H1 (cell line): ENCODE measurements around the gene ARID1B. TPM values are rescaled to one million over a fixed set of nuclear protein-coding genes. Genes with fewer than 3 reads are reported as not detected.

ENCODE experiments used
- CTCF ChIA-PET: fragments of 300-600 bp; sonication (Branson Sonifier 250); formaldehyde crosslinking; loops from one replicate; lab custom pipeline; 2021; ENCODE audit not compliant: partially characterized antibody; lab: Charles Lee
- POLR2A ChIA-PET: fragments of 300-600 bp; sonication (Branson Sonifier 250); formaldehyde crosslinking; loops from one replicate; lab custom pipeline; 2021; ENCODE audit warnings: inconsistent platforms; ENCODE audit not compliant: partially characterized antibody; lab: Charles Lee
- DNase-seq, 2 experiments: peaks; one replicate each; pipeline versions ENCODE4 v3.0.0 to v3.0.0-alpha.2; 2010 to 2022; ENCODE audit warnings: low spot score in 2 of 2, low read depth in 1 of 2, mixed read lengths in 1 of 2
- FAIRE-seq: peaks from 2 replicates; lab custom pipeline; 2011; peaks lifted over from hg19 to GRCh38; lab: Jason Lieb, UNC
- H2AFZ ChIP-seq: 2 replicates; pipeline ENCODE4 v1.8.1; 2012; ENCODE audit warnings: low read length, inconsistent platforms
- H2AK5ac ChIP-seq: 2 replicates; pipeline ENCODE4 v1.6.1; 2013; ENCODE audit warnings: low read depth, low read length
- H2BK120ac ChIP-seq: replicated peaks from 2 replicates; pipeline ENCODE3; 2013; ENCODE audit warnings: low read depth, low read length, inconsistent platforms
- H2BK12ac ChIP-seq: 2 replicates; pipeline ENCODE4 v1.6.1; 2013; ENCODE audit warnings: low read depth, low read length
- H2BK15ac ChIP-seq: 2 replicates; pipeline ENCODE4 v1.6.1; 2013; ENCODE audit warnings: low read length
- H2BK20ac ChIP-seq: 2 replicates; pipeline ENCODE4 v1.6.1; 2013; ENCODE audit warnings: low read length
- H2BK5ac ChIP-seq: 2 replicates; pipeline ENCODE4 v1.6.1; 2013; ENCODE audit warnings: low read depth, low read length
- H3K14ac ChIP-seq: 2 replicates; pipeline ENCODE4 v1.6.1; 2013; ENCODE audit warnings: inconsistent platforms; ENCODE audit not compliant: insufficient read length
- H3K18ac ChIP-seq: 2 replicates; pipeline ENCODE4 v1.6.1; 2013; ENCODE audit warnings: low read length; ENCODE audit errors: extremely low read depth
- H3K23ac ChIP-seq: 2 replicates; pipeline ENCODE4 v1.6.1; 2013; ENCODE audit warnings: inconsistent platforms; ENCODE audit not compliant: insufficient read length
- H3K23me2 ChIP-seq: 2 replicates; pipeline ENCODE4 v1.6.1; 2013; ENCODE audit warnings: low read depth, low read length
- H3K27ac ChIP-seq: 2 replicates; pipeline ENCODE4 v1.6.1; 2011; ENCODE audit warnings: low read depth, low read length, inconsistent platforms
- H3K27me3 ChIP-seq, 4 experiments: replicated peaks in 1 of 4; 1 replicate in 1 of 4; 2 replicates in 3 of 4; pipeline versions ENCODE4 v1.6.1 to v1.8.1; 2011 to 2013; ENCODE audit warnings: low read length in 3 of 4, mild to moderate bottlenecking in 3 of 4, inconsistent platforms in 2 of 4, mixed read lengths in 2 of 4, moderate library complexity in 1 of 4; ENCODE audit not compliant: control insufficient read depth in 3 of 4, insufficient read depth in 3 of 4; ENCODE audit errors: extremely low read depth in 1 of 4
- H3K36me3 ChIP-seq, 4 experiments: 2 replicates each; pipeline versions ENCODE4 v1.6.1 to v1.8.1; 2011 to 2013; ENCODE audit warnings: mild to moderate bottlenecking in 4 of 4, low read length in 3 of 4, moderate library complexity in 2 of 4, control low read depth in 1 of 4, inconsistent platforms in 1 of 4; ENCODE audit not compliant: insufficient read depth in 4 of 4, control insufficient read depth in 2 of 4
- H3K4ac ChIP-seq: replicated peaks from 2 replicates; pipeline ENCODE3; 2013; ENCODE audit warnings: low read length, low read depth, mixed read lengths, inconsistent platforms; ENCODE audit not compliant: insufficient read length
- H3K4me1 ChIP-seq, 4 experiments: replicated peaks in 1 of 4; 1 replicate in 1 of 4; 2 replicates in 3 of 4; pipeline versions ENCODE4 v1.6.1 to v1.8.1; 2011 to 2013; ENCODE audit warnings: low read length in 3 of 4, inconsistent platforms in 2 of 4, mixed read lengths in 1 of 4; ENCODE audit not compliant: insufficient read depth in 4 of 4, control insufficient read depth in 3 of 4
- H3K4me2 ChIP-seq, 2 experiments: 2 replicates each; pipeline versions ENCODE4 v1.6.1 to v1.8.1; 2011 to 2013; ENCODE audit warnings: low read depth in 2 of 2, low read length in 2 of 2, control low read depth in 1 of 2, inconsistent platforms in 1 of 2, mild to moderate bottlenecking in 1 of 2; ENCODE audit not compliant: insufficient read depth in 1 of 2
- H3K4me3 ChIP-seq, 4 experiments: fragments of 200-600, 300-600 bp in 1 of 4; sonication (generic), shearing (Covaris generic), sonication (Bioruptor Twin) in 1 of 4; 2 replicates each; pipeline versions ENCODE4 v1.5.1 to v1.8.1; 2011 to 2016; ENCODE audit warnings: low read length in 4 of 4, low read depth in 3 of 4, control low read depth in 2 of 4, inconsistent platforms in 2 of 4, mild to moderate bottlenecking in 2 of 4, mixed read lengths in 1 of 4, moderate library complexity in 1 of 4; ENCODE audit not compliant: insufficient read depth in 2 of 4; ENCODE audit errors: extremely low read depth in 1 of 4
- H3K56ac ChIP-seq: replicated peaks from 2 replicates; pipeline ENCODE3; 2013; ENCODE audit warnings: low read depth, mild to moderate bottlenecking, mixed read lengths, low read length, inconsistent platforms; ENCODE audit not compliant: insufficient read length
- H3K79me1 ChIP-seq: 2 replicates; pipeline ENCODE4 v1.6.1; 2013; ENCODE audit warnings: low read depth, low read length, control low read depth
- H3K79me2 ChIP-seq, 2 experiments: 2 replicates each; pipeline versions ENCODE4 v1.6.1 to v1.8.1; 2012 to 2013; ENCODE audit warnings: low read length in 2 of 2, mild to moderate bottlenecking in 2 of 2, inconsistent platforms in 1 of 2; ENCODE audit not compliant: insufficient read depth in 2 of 2, control insufficient read depth in 1 of 2
- H3K9ac ChIP-seq, 4 experiments: replicated peaks in 1 of 4; 1 replicate in 1 of 4; 2 replicates in 3 of 4; pipeline versions ENCODE4 v1.6.1 to v1.8.1; 2011 to 2013; ENCODE audit warnings: low read depth in 3 of 4, low read length in 3 of 4, control low read depth in 2 of 4, mild to moderate bottlenecking in 2 of 4, moderate library complexity in 2 of 4, inconsistent platforms in 1 of 4; ENCODE audit errors: extremely low read depth in 1 of 4
- H3K9me3 ChIP-seq, 2 experiments: 2 replicates each; pipeline versions ENCODE4 v1.6.1 to v1.8.1; 2012 to 2013; ENCODE audit warnings: mild to moderate bottlenecking in 2 of 2, moderate library complexity in 2 of 2, control low read depth in 1 of 2, inconsistent platforms in 1 of 2, low read depth in 1 of 2, low read length in 1 of 2, mixed read lengths in 1 of 2; ENCODE audit not compliant: insufficient read depth in 2 of 2
- H4K20me1 ChIP-seq, 2 experiments: replicated peaks in 1 of 2; 2 replicates each; pipeline versions ENCODE3 to v1.8.1; 2011 to 2013; ENCODE audit warnings: inconsistent platforms in 2 of 2, low read length in 2 of 2, mild to moderate bottlenecking in 1 of 2; ENCODE audit not compliant: insufficient read depth in 2 of 2, control insufficient read depth in 1 of 2
- H4K5ac ChIP-seq: 2 replicates; pipeline ENCODE4 v1.6.1; 2013; ENCODE audit warnings: low read length, low read depth, mixed read lengths, inconsistent platforms; ENCODE audit not compliant: insufficient read length
- H4K8ac ChIP-seq: 2 replicates; pipeline ENCODE4 v1.8.0; 2013; ENCODE audit warnings: mild to moderate bottlenecking, moderate library complexity, low read length, inconsistent platforms; ENCODE audit not compliant: insufficient read depth; ENCODE audit errors: extremely low read depth
- H4K91ac ChIP-seq: replicated peaks from 2 replicates; pipeline ENCODE3; 2013; ENCODE audit warnings: low read length, mixed read lengths, inconsistent platforms; ENCODE audit not compliant: insufficient read length
- RFX5 ChIP-seq: IDR thresholded peaks from 2 replicates; pipeline ENCODE4 v1.6.1; 2011; ENCODE audit warnings: low read depth, low read length, improper control_type of control experiment, borderline replicate concordance
- WGBS, 2 experiments: shearing (Covaris generic) in 1 of 2; methylation state at CpG; one replicate each; pipeline versions ENCODE4 v1.1.6 to v1.1.7; 2013 to 2015; ENCODE audit warnings: low lambda C conversion rate in 2 of 2, mixed read lengths in 2 of 2, inconsistent platforms in 1 of 2, low coverage in 1 of 2, missing lambda C conversion rate in 1 of 2; ENCODE audit not compliant: insufficient replicate concordance in 2 of 2, insufficient coverage in 1 of 2, insufficient read length in 1 of 2; ENCODE audit errors: extremely low coverage in 1 of 2, missing lambda C conversion rate in 1 of 2; 5-methylcytosine and 5-hydroxymethylcytosine counted together
- polyA plus RNA-seq, 7 experiments: library from polyadenylated mRNA; depleted of rRNA in 3 of 7; stranded (reverse) in 5 of 7; unstranded in 2 of 7; fragments of >200 nt in 5 of 7; fragments of 200-250 nt in 2 of 7; gene quantifications; 1 replicate in 5 of 7; 2 replicates in 1 of 7; 4 replicates in 1 of 7; pipeline versions ENCODE4 v1.2.1 to v1.2.3, GENCODE V29; 2011 to 2013; ENCODE audit warnings: missing spikeins in 2 of 7, mixed read lengths in 2 of 7
- total RNA-seq: library from RNA; stranded (reverse); fragmentation: NEBNext Ultra II Directional; extraction: Animal tissue kit (Norgen Biotek cat#: 25700); gene quantifications from 2 replicates; pipeline ENCODE4 v1.2.1, GENCODE V29; 2021

The ARID1B gene
- total and polyA plus RNA-seq, 2 of the 8 experiments (the other 6 are each of a cell fraction or from before 2014, with no cell fraction given), result 24.3 to 70.3 TPM

DNA sequence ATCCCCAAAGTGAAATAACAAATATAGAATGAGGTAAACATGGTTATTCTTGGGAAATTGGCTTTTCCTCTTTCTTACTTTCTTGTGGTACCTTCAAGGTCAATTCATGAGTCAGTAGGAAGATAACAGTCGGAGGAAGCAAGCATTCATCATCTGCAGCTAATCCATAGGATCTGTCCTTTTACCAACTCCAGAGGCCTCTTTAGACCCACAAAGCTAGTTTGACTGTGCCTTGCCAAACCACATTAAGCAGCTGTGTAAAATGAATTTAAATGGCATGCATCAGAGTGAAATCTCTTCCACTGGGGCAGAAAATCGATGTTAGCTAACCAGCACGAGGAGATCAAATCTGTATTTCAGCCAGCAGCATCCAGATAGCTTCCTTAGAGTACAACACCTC is 374.8 kb downstream of the ARID1B start:
- Histone ChIP-seq H3K4ac (no peak overlapping the region), H3K56ac (no peak overlapping the region), H2BK12ac (no peak overlapping the region), H4K8ac (no peak overlapping the region), H3K4me1 (peaks cover 0 to 14% (median 7%) of the 10 kb centered on the region in 4 experiments; a peak in 4 of 7 replicates), H3K4me3 (no peak overlapping the region), H2BK5ac (no peak overlapping the region), H3K27ac (no peak overlapping the region), H3K9me3 (no peaks in the 10 kb centered on the region), H3K9ac (no peak overlapping the region), H3K18ac (no peak overlapping the region), H4K20me1 (peaks cover 0 to 4% of the 10 kb centered on the region in 2 experiments), H3K23ac (no peak overlapping the region), H3K79me1 (no peaks in the 10 kb centered on the region), H3K14ac (no peak overlapping the region), H2AK5ac (no peak overlapping the region), H2BK20ac (no peak overlapping the region), H4K5ac (no peak overlapping the region), H2AFZ (no peak overlapping the region), H2BK15ac (no peak overlapping the region), H4K91ac (no peak overlapping the region), H3K79me2 (no peaks in the 10 kb centered on the region), H3K27me3 (no peaks in the 10 kb centered on the region), H3K4me2 (no peak overlapping the region), H2BK120ac (no peak overlapping the region), H3K23me2 (no peaks in the 10 kb centered on the region), H3K36me3 (peaks cover 0 to 20% (median 9%) of the 10 kb centered on the region in 4 experiments; a peak in 5 of 8 replicates)
- DNase-seq (no peak), FAIRE-seq (no peak)
- 95% methylated on average over 3 of the region's 3 CpGs; no CpG with 5 or more reads in 1 of the 2 experiments for WGBS, 2 experiments
- ChIA-PET POLR2A (interaction anchor here (0.9 kb wide), 1 partner anchor 11 kb away, joined by 3 read pairs; no protein-coding TSS in a partner anchor), CTCF (interaction anchor here (0.6 to 10.7 kb wide), 6 partner anchors 11 to 88 kb away, joined by 3 to 88 read pairs (median 4); no protein-coding TSS in a partner anchor)
- TF ChIP-seq RFX5, result no peak
